Measurements from ENCODE around the gene TRA2B.

The TRA2B gene

GRCh38 chr3:185866995-185867394, 70.8 kb downstream of the TRA2B start:
- DNase-seq: no peak

GRCh38 chr3:185866555-185866954, 71.3 kb downstream of the TRA2B start:
- no peak for DNase-seq
